Endometrial microvascular endothelial cells (primary cell): ENCODE measurements around the gene VEZF1. TPM values are rescaled to one million over a fixed set of nuclear protein-coding genes. Genes with fewer than 3 reads are reported as not detected.

Experiments used
- in situ Hi-C: cut with HindIII; loops from 2 replicates; pipeline ENCODE4 v1.10.0; 2017; ENCODE audit warnings: low sequenced_read_pairs, low pct_unique_long_range_greater_than_20kb; ENCODE audit errors: inconsistent ontology term
- total RNA-seq: library from RNA; depleted of rRNA; stranded (reverse); fragments of >200 nt; gene quantifications from one replicate; pipeline ENCODE4 v1.2.3, GENCODE V29; 2015; ENCODE audit errors: inconsistent ontology term

VEZF1 gene
- total RNA-seq, 1 donor from 2014 or later = 44.7 TPM

- in situ Hi-C loops = no loop called here
Observed at GRCh38 chr17:58001461-58002124, 13.5 kb upstream of the VEZF1 start.

- in situ Hi-C loops = no loop called here
Observed at GRCh38 chr17:57999496-58000017, 11.5 kb upstream of the VEZF1 start.

GRCh38 chr17:57999010-57999495 lies 11.0 kb upstream of the VEZF1 start:
- in situ Hi-C loops = no loop called here

- in situ Hi-C loops = no loop called here
Observed at GRCh38 chr17:57997085-57997809, 9.2 kb upstream of the VEZF1 start.

GRCh38 chr17:57995076-57995956 lies 7.3 kb upstream of the VEZF1 start:
- in situ Hi-C loops = no loop called here

GRCh38 chr17:57994436-57994835 lies 6.4 kb upstream of the VEZF1 start:
- in situ Hi-C loops = loop anchor here (5.0 kb wide), 1 partner anchor 137 kb away; no protein-coding TSS in a partner anchor

GRCh38 chr17:57993471-57994365 lies 5.7 kb upstream of the VEZF1 start:
- in situ Hi-C loops = loop anchor here (5.0 kb wide), 1 partner anchor 136 kb away; no protein-coding TSS in a partner anchor

GRCh38 chr17:57991537-57991936 lies 3.5 kb upstream of the VEZF1 start:
- in situ Hi-C loops = loop anchor here (5.0 kb wide), 1 partner anchor 134 kb away; no protein-coding TSS in a partner anchor

GRCh38 chr17:57990037-57990436 lies 2.0 kb upstream of the VEZF1 start:
- in situ Hi-C loops = loop anchor here (5.0 kb wide), 1 partner anchor 133 kb away; no protein-coding TSS in a partner anchor

- in situ Hi-C loops = no loop called here
Observed at GRCh38 chr17:57988301-57989250, 522 bp upstream of the VEZF1 start.

GRCh38 chr17:57986841-57987580 lies 1.0 kb downstream of the VEZF1 start:
- in situ Hi-C loops = no loop called here

- in situ Hi-C loops = no loop called here
Observed at GRCh38 chr17:57985675-57985974, 2.4 kb downstream of the VEZF1 start.

- in situ Hi-C loops = no loop called here
Observed at GRCh38 chr17:57984936-57985674, 2.9 kb downstream of the VEZF1 start.

GRCh38 chr17:57984261-57984890 lies 3.7 kb downstream of the VEZF1 start:
- in situ Hi-C loops = no loop called here

GRCh38 chr17:57983446-57983845 lies 4.6 kb downstream of the VEZF1 start:
- in situ Hi-C loops = no loop called here
